G401.6 (cell line): ENCODE data around the gene FBXO42.

Experiments used
- FAIRE-seq: peaks from 2 replicates; lab custom pipeline; 2012; peaks lifted over from hg19 to GRCh38; lab: Jason Lieb, UNC

Gene FBXO42

DNA sequence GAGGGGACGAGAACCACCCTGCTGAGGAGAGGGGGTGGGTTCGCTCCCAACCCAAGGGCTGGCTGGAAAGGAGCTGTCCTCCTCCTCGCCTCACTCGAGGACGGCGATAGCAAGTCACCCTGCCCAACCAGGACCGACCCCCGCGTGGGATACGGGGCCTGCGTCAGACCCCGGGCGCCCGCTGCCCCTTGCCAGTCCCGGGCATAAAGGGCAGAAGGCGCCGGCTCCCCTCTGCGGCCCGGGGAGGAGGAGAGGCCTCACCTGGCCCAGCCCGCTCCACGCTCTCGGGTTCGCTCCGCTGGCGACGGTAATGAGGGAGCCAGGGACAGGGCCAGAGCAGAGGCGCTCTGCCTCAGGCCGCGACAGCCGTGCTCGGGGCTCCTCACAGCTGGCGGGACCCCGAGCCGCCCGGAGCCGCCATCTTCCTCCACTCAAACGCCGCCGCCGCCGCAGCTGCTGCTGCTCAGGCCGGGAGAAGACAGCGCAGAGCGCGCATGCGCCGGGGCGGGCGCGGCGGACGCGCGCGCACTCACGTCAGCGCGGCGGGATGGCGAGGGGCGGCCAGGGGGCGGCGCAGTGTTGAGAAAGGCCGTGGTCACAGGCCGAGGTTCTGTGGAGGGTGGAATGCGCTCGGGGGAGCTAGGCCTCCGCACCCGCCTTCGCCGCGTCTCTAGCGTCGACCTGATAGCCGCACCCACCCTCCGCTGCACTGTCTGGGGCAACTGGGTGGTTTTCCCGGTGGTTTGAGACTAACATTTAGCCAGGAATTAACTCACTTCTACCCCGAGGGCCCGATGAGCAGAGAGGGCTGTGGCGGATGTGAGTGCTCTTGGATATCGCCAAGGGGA, at the start of gene FBXO42:
TSS of gene FBXO42 (minus strand) at position 487 of the 848 bp plus-strand sequence. CDS start 37,062 bp downstream, outside the sequence.
- no peak for FAIRE-seq

DNA sequence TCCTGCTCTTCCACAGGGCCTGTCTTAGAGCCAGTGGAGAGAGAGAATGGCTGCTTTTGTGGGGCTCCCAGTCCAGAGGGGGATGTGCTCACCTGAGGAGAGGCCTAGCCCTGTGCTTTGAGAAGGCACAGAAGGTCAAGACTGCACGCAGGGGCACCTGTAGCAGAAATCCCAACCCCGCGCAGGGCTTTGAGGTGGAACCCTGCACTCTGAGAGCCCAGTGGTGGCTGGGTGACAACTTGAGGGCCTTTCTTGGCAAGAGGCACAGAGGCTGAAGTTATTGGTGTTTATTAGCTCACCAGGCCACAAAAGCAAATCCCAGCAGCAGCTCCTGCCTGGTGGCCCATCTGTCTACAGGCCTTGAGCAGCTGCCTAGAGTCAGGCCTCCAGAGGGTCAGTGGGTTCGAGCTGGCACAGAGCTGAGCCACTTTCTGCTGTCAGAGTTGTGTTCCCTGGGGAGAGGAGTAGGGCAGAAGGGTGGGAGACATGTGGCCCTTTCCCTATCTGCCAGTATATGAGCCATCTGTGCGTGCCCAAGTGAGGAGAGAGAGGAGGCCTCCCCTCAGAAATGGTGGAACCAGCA, 46.2 kb upstream of the FBXO42 start:
- no peak for FAIRE-seq

DNA sequence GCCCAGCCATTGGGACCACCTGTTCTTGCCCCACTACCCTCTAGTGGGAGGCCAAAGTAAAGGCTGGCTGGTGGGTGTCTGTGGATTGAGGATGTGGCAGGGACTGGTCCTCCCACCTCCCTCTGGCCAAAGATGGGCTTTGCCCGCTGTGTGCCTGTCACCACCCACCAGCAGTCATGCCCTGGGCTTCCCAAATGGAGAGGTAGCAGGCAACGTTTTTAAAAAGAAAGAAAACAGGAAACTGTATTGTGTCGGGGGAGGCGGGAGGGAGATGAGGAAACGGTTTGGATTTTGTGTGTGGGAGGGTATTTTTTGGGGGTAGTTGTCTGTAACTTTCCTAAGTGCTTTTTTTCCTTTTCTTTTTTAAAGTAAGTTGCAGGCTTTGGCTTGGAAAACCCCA, 44.8 kb upstream of the FBXO42 start:
- FAIRE-seq = no peak

DNA sequence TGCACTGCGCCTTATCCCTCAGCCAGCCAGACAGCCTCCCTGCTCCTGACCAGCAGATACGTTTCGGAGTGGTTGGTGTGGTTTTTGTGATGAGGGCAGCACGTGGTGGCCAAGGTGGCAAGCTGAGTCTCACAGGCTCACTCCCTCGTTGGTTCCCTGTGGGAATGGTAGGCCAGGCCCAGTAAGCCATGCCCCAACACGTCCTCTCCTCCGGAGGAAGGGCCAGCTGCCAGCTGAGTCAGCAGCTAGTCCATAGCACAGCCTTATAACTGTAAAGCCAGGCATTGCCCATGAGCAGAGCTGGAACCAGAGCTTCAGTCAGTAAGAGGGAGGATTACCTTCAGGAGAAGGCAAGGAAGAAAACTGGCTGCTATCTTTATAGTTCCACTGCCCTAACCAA, 44.3 kb upstream of the FBXO42 start:
- FAIRE-seq = no peak

DNA sequence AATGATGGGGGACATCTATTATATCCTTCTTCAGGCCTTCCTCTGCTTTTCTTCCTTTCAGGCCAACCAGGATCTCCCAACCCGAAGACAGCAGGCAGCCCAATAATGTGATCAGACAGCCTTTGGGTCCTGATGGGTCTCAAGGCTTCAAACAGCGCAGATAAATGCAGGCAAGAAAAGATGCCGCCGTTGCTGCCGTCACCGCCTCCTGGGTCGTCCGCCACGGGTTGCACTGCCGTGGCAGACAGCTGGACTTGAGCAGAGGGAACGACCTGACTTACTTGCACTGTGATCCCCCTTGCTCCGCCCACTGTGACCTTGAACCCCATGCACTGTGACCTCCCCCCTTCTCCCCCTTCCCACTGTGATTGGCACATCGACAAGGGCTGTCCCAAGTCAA, 42.7 kb upstream of the FBXO42 start:
- no peak for FAIRE-seq

DNA sequence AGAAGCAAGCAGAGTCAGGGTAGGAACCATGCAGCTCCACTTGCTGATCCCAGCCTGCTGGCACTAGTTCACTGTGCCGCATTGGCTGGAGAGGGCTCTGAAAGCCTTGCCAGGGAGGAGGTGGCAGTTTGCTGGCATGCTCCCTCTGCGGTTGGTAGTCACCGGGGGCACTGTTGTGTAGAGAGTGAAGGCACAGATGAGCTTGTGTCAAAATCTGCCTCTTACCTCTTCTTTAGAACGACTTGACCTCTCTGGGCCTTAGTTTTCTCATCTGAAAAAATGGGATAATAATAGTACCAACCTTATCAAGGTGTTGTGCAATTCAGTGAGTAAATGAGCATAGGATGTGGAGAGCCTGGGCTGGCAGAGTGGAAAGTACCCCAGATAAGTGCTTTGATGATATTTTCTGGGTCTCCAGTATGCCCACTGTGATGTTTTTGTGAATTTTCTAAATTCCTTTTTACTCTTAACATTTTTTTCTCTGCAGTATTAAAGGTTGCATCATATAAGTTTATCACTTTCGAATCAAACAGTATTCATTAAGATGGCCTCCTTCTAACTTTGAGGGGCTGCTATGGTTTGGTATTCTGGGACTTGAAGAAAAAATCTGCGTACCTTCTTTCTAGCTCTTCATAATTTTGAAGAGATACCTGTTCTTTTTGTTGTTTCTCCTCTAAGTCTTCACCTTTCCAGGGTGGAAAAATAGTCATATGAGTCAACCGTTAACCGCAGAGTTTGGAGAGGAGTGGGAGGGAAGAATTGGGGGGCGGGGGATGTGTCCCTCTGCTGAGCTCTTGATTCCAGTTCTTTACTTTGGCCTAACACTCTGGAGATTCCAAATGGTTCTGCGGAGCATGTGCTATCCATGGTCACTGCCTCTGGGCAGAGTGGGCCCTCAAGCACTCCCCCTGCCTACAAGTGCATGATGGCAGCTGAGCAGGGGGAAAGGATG, 41.6 kb upstream of the FBXO42 start:
- no peak for FAIRE-seq

DNA sequence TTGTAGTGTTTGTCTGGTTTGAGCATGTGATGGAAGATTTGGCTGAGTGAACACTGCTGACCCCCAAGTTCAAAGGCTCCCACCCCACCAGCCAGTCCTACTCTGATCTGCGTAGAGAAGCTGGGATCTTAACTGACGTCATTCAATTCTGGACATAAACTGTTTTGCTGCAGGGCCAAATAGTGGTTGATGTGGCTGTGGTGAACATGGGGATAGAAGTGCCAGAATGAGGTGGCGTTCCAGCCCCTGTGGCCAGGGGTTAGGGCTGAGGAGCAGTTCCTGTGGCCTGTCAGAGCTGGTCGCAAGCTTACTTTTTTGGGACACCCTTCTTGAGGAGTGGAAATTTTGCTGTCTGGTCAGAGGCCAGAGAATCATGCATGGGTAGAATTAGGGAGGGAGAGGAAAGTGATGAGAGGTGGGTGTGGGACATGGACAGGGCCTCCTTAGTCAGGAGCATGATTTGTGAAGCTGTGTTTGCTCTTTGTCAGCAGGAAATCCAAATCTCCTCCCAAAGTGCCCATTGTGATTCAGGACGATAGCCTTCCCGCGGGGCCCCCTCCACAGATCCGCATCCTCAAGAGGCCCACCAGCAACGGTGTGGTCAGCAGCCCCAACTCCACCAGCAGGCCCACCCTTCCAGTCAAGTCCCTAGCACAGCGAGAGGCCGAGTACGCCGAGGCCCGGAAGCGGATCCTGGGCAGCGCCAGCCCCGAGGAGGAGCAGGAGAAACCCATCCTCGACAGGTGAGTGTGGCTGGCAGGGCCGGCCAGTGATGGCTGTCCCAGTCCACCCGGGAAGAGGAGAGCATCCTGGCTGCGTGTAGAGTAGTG, 40.7 kb upstream of the FBXO42 start:
- FAIRE-seq = no peak

DNA sequence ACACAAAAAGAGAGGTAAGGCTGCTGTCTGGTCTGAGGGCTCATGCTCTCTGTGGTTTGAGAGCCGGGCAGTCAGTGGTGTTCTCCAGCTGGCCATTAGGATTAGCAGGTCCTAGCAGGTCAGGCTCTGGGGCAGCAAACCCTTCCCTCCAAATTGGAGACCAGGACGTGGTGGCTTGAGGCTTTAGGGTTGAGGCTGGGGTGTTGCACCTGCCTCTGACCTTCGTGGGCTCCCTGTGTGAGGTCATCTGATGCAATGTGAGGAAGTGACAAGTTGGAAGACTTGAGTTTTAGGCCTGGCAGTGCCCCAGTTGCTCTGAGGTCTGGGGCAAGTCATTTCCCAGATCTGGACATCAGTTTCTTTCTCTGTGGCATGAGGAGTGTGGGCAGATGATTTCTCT, 39.1 kb upstream of the FBXO42 start:
- FAIRE-seq = no peak

DNA sequence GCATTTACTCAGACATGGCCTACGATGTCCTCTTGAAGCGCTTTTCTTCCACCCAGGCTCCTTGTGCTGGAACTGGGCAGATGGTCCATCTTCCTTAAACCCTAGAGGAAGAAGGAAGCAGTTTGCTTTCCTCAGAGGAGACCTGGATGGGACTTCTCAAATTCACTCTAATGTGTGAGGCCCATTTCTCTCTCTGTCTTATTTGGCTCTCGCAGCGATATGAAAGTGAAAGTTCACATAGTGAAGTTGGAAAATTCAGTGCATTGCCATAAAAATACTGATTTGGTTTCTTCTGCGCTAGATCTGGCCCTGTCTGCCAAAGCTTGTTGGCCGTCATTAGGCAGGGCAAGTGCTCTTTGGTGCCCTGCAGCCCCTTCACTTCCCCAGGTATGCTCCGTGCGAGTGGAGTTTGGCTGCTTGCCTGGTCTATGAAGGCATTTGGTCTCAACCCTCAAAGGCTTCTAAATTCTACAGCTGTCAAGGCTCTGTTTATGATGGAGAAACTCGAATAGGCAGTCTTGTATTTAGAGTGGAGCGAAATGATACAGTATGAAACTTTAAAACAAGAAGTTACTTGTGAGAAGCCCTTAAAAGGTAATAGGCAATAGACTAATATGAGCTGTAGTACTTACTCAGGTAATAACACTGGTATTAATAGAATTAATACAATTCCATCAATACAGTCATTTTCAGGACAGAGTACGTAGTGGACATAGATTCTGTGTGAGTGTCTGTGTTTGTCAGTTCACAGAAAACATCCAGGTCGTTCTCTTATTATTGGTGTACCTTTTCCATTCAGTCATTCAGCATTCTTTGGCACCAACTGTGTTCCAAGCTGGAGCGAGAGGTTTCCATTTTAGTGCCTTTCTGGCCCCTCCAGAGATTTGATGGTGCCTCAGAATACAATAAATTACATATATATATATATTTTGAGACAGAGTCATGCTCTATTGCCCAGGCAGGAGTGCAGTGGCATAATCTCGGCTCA, 35.2 kb upstream of the FBXO42 start:
- no peak for FAIRE-seq

DNA sequence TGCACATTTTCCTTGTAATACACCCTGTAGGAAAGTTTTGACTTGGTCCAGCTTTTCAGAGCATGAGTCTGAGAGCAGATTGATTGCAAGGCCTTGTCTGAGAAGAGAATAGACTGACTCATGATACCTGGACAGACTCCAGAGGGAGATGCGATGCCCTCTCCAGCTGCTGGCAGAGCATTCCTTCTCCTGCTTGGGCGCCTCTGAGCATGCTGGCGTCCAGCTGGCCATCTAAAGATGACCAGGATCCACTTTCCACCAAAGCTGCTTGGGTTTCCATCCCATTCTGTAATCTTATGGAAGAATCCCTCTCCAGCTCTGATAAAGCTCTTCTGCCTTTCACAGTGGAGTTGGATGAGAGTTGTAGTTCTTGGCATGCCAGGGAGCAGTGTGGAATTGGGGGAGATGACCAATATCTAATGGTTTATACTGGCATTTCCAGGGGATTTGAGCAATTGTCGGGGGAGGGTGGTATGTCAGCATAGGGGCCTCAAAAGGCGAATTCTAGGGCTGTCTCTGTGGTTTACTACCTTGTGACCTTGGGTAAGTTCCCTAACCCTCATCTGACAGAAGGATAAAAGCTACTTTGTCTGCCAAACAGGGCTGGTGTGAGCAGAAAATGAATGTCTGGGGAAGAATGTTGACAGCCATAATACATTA, 34.3 kb upstream of the FBXO42 start:
- no peak for FAIRE-seq

DNA sequence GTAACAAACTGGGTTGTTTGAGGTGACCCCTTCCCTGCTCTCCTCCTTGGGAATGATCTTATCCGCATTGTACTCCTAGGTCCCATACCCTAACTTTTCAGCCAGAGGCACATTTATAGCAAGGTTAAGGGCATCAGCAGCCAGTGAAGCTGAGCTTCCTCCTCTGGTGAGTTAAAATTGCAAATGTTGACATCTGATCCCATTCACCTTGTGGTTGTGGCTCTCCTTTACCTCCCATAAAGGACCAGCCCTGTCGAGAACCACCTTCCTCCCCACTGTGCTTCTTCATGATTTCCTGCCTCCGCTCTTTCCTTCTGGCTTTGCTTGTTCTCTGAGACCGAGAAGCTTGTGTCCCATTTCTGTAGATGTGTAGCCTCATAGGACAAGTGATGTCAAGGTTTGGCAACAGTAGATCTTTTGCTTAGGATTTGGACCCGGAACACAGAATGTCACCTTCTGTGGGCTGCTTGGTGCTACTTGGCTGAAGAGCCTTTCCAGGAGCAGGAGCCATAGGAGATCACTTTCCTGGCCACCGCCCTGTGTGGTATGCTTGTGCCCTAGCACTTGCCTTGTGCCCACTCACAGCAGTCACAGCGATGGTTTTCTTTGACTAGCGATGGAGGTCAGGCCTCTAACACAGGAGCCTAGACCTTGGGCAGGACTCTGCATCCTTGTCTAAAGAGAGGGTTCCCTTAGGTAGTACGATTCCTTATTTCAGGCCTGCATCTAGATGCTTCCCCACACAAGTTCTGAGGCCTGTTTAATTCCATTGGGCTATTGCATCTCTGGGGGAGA, 33.6 kb upstream of the FBXO42 start:
- no peak for FAIRE-seq

DNA sequence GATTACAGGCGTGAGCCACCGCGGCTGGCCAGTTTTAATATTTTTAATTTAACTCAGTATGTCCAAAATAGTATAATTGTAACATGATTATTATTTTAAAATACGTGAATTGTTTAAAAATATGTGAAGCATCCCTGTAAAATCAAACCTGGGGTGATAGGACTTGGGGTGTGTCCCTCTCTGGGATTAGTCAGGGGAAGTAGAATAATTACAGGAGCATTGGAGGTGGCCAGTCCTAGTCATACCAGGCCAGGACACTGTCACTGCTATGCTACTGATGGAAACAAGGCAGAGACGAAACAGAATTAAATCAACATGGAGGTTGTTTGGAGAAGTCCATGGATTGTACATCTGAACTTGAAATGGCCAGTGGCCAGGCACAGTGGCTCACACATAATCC, 31.6 kb upstream of the FBXO42 start:
- no peak for FAIRE-seq

DNA sequence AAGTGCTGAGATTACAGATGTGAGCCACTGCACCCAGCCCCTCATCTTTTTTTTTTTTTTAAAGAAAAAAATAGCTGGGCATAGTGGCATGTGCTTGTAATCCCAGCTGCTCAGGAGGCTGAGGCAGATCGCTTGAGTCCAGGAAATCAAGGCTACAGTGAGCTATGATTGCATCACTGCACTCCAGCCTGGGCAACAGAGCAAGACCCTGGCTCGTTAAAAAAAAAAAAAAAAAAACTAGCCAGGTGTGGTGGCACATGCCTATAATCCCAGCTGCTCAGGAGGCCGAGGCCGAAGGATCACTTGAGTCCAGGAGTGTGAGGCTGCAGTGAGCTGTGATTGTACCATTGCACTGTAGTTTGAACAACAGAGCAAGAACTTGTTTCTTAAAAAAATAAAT, 28.6 kb upstream of the FBXO42 start:
- no peak for FAIRE-seq

DNA sequence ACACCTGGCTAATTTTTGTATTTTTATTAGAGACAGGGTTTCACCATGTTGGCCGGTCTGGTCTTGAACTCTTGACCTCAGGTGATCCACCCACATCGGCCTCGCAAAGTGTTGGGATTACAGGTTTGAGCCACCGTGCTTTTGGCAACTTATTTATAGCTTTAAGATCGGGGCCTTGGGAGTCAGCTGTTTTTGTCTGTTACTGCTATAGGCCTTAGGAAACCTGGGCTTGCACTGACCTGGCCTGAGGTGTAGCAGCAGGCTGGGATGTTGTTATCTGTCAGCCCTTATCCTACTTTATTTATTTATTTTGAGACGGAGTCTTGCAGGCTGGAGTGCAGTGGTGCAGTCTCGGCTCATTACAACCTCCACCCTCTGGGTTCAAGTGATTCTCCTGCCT, 26.2 kb upstream of the FBXO42 start:
- no peak for FAIRE-seq

DNA sequence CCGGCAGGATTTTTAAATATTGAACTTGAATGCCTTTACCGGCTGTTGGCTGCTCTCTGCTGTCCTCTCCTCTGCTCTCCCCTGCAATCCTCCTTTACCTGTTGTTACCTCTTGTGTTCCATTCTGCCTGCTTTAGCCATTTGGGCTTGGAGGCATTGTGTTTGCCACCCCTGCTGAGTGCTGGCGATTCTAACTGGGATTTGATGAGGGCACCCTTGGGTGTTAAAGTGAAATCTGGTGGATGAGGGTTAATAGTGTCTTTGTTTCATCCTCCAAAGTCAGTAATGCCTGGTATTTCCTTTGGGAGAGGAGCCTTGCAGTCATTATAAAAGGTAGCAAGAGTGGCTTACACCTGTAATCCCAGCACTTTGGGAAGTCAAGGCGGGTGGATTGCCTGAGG, 24.7 kb upstream of the FBXO42 start:
- no peak for FAIRE-seq

DNA sequence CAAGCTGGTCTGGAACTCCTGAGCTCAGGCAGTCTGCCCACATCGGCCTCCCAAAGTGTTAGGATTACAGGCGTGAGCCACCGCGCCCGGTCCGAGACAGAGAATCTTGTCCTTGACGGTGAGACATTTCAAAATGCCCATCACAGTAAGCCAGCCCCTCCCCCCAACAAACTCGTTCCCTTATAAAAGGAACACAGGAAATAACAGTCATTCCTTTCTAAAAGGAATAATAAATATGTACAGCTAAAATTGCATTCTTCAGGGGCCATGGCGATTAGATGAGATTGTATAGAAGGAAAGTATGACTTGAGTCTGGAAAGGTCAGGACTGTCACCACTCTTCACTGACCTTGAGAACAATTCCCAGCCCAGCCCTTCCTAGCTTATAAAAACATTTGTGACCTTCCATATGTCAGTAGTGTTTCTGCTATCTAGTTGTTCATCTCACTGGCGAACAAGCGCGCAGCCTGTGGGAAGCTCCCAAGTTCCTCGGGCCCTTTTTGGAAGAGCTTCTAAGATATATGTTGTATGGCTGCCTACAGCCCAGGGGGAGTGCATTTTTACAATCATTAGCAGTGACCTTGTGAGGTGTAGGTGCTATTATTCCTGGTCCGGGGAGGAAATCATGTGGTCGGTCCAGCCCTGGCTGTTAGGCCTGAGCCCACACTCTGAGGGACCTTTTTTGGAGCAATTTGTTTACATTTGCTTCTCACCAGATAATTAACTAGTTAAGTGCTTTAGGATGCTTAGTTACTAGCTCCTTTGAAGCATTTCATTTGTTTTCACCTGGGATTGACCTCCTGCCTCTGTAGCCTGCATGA, 23.5 kb upstream of the FBXO42 start:
- FAIRE-seq = no peak

DNA sequence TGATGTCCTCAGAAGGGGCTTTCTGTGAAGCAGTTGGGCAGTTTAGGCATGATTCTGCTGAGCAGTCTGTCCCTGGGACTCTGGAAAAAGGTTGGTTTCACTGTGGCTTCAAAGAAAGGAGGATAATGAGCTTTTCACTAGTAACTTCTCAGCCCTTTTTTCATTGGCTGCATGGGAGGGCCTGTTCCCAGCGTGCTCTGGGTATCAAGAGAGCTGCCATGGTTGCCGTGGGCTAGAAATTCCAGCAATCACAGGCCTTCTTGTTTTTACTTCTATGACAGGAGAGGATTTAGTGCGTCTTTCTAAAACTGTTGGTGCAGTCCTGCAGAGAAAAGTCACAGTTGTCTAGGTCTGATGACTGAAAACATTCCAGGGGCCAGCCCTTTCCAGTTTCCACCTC, 22.0 kb upstream of the FBXO42 start:
- FAIRE-seq = no peak

DNA sequence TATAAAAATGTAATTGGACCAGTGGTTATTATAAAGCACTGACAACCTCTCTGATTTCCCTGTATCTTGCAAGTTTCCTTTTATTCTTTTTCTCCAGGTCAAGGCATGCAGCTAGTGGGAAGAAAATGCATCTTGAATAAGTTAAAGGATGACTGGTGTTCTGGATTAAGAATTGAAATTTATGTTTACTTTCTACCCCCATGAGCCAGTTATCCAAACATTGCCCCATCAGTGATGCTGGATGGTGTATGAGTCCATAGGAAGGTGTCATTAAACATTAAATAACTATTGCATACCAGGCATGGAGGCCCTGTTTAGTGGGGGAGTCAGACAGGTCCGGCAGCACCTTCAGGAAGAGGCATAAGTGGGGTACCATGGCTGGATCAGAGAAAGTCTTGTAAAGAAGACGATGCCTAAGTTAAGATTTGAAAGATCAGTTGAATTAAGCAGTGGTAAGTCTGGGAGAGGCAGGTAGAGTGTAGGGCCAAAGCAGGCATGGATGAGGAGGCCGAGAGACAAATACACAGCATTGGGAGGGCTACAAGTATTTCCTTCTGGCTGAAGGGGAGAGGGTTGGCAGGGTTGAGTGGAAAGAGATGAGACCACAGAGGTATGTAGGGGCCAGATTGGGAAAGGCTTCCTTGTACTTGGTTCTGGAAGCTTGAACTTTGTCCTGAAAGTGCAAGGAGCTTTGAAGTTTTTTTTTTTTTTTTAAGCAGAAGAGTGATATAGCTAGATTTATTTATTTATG, 20.4 kb upstream of the FBXO42 start:
- FAIRE-seq = no peak
